IPS DF 19.7 (cell line): ENCODE measurements around the gene SLC16A10.
"Not testable (repeated sequence)": the region's sequence is repeated elsewhere in the genome, so short reads cannot be mapped to it uniquely, and the experiment has no call there.

Source experiments
- DNase-seq: peaks from one replicate; pipeline ENCODE4 v3.0.0-alpha.2; 2013; ENCODE audit warnings: low read depth, low spot score

SLC16A10 gene

DNA sequence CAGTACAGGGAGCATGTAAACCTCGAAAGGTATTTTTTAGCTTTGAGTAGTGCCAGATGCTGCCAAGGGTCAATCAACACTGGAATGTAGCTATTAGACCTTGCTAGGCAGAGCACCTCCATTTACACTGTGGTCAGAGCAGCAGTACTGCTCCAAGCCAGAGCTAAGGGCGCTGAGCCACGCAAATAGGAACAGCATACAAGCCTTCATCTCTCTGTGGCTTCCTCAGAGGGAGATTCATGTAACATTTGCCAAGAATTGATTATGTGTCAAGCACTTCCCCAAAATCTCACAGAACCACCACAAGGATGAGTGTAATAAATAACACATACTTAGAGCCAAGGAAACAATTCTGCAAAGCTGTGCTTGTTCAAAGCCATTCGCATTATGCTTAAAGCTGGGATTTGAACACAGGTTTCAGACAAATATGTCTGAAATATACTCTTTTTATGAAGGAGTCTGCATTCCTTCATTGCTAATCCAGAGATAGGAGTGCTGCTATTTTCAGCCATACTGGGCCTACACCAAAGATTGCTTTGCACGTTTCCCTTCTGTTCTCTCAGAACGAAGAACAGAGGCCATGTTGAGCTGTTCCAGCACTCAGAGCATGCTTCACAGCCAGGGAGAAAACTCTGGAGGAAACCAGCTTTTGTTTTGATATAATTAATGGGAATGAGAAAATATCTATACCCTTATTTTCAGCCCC, 97.7 kb downstream of the SLC16A10 start:
- DNase-seq = no peak

DNA sequence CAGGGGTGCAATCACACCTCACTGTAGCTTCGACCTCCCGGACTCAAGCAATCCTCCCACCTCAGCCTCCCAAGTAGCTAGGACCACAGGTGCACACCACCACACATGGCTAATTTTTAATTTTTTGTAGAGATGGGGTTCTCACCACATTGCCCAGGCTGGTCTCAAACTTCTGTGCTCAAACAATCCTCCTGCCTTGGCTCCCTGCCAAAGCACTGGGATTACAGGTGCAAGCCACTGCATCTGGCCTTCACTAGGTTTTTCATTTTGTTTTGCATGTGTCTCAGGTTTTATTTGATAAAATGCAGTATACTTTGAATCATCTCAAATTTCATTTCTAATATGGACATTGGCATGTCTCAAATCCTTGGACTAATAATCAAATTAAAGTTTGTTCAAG, 98.7 kb downstream of the SLC16A10 start:
- DNase-seq = no peak

DNA sequence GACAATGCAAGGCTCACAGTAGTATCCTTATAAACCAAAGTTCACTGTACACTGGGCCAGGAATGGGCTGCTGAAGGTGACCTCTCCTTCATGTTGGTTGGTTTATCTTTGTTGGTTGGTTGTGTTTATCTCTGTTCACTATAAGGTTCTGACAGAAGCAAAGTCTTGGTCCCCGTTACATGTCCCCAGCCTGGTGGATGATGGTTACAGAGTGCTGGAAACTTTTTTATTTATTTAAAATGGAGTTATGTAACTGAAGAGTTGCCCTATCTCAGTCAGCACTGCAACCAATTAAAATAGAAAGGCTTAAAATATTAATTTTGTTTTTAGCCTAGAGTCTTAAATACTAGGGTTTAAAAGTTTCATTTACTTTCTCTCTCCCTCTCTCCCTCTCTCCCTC, 100.6 kb downstream of the SLC16A10 start:
- DNase-seq = no peak

DNA sequence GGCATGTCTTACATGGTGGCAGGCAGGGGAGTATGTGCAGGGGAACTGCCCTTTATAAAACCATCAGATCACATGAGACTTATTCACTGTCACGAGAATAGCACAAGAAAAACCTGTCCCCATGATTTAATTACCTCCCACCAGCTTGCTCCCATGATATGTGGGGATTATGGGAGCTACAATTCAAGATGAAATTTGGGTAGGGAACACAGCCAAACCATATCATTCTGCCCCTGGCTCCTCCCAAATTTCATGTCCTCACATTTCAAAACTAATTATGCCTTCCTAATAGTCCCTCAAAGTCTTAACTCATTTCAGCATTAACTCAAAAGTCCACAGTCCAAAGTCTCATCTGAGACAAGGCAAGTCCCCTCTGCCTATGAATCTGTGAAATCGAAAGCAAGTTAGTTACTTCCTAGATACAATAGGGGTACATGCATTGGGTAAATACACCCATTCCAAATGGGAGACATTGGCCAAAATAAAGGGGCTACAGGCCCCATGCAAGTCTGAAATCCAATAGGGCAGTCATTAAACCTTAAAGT, 102.4 kb downstream of the SLC16A10 start:
- not testable (repeated sequence) for DNase-seq

DNA sequence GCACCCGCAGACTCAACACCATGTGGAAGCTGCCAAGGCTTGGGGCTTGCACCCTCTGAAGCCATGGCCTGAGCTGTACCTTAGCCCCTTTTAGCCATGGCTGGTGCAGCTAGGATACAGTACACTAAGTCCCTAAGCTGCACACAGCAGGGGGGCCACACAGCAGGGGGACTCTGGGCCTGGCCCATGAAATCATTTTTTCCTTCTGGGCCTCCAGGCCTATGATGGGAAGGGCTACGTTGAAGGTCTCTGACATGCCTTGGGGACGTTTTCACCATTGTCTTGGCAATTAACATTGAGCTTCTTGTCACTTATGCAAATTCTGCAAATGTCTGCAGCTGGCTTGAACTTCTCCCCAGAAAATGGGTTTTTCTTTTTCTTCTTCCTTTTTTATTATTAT, 103.3 kb downstream of the SLC16A10 start:
- no peak for DNase-seq

DNA sequence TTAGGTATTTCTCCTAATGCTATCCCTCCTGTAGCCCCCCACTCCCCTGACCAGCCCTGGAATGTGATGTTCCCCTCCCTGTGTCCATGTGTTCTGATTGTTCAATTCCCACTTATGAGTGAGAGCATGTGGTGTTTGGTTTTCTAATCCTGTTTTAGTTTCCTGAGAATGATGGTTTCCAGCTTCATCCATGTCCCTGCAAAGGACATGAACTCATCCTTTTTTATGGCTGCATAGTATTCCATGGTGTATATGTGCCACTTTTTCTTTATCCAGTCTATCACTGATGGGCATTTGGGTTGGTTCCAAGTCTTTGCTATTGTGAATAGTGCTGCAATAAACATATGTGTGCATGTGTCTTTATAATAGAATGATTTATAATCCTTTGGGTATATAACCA, 103.8 kb downstream of the SLC16A10 start:
- DNase-seq = not testable (repeated sequence)

DNA sequence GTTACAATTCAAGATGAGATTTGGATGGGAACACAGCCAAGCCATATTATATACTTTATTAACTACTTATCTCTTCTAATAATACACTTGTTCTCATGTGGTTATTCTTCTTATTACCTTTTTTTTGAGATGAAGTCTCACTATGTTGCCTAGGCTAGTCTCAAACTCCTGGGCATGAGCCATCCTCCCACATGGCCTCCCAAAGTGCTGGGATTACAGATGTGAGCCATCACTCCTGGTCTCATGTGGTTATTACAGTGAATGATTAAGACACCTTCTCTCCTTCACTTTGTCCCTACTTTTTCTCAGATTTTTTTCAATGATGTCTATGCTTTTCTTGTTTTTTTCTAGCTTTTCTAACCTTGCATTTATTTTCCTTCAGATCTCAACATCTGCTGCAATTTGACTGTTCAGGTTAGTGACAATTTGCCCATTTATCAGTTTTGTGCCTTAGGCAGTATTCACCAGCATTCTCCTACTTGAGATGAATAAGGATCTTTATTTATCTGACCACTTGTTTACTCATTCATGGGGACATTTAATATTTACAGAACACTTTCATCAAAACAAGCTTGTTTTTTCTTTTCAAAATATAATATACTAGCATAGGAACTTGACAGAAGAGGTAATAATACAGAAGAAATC, 105.7 kb downstream of the SLC16A10 start:
- no peak for DNase-seq

DNA sequence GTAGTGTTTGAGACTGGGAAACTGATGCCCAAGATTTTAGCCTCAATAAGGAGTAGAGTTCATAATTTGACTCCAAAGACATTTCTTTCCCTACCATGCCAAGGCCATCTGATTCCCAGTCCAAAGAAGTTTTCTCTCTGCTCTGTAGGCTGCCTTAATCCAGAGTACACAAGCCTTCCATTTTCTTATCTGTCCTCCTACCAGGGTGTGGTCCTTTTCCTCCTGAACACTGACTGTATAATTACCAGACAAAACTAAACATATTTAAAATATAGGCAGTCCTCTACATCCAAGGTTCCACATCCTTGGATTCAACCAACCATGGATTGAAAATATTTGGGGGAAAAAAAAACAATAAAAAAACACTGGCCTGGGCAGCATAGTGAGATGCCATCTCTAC, 108.4 kb downstream of the SLC16A10 start:
- no peak for DNase-seq

DNA sequence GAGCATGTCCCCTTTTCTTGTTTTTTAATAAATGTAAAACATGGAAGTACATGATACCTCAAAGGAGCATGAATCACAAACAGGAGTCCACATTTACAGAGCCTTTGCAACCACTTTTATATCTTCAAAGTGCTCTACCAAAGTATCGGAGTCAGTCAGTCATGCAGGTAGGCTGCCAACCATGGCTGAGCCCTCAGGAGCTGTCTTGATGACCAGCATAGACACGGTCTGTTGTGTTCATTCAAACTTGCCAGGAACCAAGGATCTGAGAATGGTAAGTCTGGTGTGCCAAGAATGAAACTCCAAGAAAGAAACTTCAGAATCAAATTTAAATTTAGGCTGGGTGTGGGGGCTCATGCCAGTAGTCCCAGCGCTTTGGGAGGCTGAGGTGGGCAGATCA, 111.5 kb downstream of the SLC16A10 start:
- DNase-seq = no peak

DNA sequence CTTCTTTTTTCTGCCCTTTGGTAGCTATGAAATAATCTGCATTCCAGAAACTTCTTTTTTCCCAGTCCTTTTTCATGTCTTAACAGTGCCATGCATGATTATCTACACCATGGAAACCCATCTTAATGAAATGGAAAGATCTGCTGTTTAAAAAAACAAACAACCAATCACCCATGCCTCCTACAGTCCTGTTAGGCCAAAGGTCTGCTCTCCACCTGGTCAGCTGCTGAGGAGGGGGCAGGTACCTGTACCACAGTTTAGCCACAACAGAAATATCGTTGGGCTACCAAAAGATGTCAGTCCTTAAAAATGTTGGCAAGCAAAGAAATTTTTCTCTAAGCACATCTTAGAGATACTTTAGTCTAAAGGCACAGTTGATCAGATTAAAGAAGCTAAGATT, 112.6 kb downstream of the SLC16A10 start:
- no peak for DNase-seq

DNA sequence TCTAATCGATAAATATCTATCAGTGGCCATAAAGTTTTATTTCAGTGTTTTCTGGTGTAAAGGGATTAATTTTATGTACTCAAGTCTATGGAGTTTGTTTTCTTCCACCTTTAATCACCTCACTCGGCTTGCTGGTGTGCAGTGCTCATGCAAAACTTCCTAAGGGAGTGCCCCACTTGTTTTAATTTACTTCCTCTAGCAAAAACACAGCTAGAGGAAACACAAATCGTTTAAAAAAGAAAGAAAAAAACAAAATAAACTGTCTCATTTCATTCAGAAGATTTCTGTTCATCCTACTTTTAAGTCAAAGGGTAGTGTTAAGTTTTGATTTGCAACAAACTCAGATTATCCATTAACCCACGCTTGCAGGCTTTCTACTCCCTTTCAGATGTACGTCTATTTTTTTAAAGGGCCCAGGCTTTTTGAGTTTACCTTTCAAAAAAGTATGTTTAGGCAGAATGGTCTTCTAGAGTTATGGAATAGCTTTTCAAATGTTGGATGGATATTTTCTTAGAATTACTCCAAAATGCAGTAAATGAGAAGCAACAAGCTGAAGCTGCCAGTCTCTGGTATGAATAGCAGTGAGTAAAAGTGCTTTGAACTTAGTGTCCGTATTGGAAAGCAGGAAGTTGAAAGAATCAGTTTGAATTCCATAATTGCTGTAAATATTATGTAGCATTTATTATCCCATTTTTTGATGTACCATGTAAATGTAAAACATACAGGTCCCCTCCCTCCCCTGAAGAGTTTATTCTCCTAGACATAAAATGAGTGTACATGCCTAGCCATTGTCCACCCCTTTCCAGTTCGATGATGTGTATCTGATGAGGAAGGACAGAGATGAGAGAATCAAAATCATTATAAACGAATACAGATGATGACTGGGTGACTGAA, 113.3 kb downstream of the SLC16A10 start:
- DNase-seq = no peak

DNA sequence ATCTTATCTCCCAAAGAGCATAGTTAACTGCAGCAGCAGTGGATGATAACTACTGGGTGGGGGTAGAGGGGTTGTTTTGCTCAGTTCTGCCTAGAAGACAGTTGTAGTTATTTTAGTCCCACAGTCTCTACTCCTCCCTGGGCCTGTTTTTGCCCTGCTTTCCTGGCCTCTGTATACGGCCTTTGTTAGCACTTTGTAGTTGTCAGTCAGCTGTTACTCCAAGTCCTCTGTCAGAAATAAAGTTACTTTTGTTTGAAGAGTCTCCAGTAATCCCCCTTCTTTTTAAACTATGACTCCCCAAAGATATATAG, 113.9 kb downstream of the SLC16A10 start:
- DNase-seq = no peak

DNA sequence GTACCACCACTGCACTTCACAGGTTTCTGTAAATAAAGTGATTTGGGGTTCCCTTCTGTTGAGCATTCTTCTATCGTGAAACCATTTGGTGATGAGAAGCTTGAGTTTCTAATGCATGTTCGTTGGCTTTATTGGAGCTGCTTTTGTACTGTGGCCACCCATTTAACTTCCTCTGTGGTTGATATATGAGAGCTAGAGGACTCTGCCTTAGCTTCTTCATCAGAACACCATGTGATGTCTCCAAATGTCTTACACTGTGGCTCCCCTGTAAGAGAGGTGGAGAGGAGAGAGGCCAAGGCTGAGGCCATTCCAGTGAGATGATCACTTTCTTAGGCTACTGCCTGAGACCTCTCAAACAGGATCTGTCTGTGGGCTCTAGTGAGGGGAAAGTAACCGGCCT, 114.5 kb downstream of the SLC16A10 start:
- DNase-seq = no peak

DNA sequence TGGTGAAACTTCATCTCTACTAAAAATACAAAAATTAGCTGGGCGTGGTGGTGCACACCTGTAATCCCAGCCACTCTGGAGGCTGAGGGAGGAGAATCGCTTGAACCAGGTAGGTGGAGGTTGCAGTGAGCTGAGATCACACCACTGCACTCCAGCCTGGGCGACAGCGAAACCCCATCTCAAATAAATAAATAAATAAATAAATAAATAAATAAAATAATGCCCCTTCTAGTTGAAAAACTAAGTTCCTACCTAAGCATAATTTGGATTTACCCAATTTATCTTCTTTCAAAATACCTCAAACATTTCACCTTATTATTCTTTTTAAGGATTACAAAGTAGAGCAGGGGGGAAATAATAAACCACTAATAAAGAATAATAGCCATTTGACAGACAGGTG, 116.2 kb downstream of the SLC16A10 start:
- DNase-seq = not testable (repeated sequence)

DNA sequence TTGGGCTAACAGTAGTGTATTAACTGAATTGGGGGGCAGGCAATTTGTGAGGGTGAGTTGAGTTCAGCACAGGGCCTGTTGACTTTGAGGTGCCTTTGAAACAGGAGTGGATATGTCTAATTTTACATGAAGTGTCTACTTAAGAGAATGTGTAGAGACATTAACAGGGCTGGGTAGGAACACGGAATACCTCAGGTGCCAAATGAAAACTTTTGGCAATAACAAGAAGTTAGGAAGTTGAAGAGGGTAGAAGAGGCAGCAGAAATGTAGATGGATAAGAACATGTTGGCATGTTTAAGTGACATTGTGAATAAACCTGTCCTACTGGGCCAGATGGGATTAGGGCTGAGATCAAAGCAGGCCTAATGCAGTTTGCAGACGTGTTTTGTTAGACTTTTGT, 117.0 kb downstream of the SLC16A10 start:
- no peak for DNase-seq

DNA sequence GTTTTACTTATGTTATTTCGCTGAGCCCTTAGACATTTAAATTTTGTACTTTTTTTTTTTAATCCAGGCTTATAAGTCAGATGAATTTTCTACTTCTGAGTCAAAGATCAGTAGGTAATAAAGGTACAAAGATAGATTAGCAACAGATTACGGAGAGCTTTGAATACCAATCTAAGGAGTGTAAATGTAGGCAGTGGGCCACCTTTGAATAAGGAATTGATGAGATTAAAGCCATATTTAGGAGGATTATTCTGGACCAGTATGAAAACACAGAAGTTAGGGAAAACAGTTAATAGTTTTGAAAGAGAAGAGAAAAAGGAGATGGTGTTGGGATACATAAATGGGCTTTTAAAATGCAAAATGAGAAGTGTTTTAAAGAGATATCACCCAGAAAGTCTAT, 117.6 kb downstream of the SLC16A10 start:
- DNase-seq = no peak

DNA sequence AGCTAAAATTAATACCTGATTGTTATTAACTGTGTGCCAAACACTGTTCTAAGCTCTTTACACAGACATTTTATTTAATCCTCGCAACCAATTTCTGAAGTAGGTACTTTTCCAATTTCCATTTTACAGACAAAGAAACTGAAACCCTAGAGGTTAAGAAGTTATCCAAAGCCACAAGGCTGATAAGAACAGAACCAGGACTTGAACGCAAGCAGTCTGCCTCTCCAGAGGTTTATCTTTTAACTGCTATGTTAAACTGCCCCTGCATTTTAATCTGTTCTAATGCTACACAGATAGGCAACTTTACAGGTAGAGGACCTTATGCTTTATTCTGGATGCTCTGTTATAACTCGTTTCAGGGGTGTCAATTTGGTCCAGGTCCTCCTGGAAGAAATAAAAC, 118.2 kb downstream of the SLC16A10 start:
- no peak for DNase-seq

DNA sequence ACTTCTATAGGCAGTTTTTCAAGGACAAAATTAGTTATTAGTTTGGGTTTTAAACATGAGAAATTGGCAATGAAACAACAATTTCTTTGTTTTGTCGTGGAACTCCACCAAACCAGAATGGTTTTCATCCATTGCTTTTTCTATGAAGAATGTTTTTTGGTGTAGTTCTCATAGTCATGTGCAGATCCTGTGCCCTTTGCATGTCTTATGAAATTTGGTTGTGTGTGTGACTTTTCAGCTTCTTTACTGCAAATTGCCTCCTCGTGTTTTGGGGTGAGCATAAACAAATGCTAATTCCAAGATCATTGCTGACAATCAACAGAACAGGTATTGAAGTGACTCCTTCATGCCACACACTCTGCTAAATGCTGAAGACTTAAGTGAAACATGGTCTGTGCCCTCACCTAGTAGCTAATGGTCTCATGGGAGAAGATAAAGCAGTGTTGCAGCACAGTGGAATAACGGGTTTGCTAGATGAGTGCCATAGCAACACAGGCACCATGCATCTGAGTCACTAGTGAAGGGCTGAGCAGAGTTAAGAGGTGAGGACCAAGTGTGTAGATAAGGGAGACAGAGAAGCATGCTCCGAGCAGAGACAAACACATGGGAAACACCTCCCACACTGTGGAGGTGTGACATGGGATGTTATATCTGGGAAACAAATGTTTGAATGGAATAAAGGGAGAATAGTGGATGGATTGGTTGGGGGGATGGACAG, 120.0 kb downstream of the SLC16A10 start:
- no peak for DNase-seq

DNA sequence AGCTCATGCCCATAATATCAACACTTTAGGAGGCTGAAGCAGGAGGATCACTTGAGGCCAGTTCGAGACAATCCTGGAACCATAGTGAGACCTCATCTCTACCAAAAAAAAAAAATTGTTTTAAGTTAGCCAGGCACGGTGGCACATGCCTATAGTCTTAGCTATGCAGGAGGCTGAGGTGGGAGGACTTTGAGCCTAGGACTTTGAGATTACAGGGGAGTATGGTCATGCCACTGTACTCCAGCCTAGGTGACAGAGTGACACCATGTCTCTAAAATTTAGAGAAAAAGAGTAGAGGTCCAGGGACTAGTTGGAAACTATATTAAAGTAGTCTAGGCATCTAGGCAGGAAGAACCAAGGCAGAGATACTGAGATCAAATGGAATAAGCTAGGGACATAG, 121.6 kb downstream of the SLC16A10 start:
- DNase-seq = no peak

DNA sequence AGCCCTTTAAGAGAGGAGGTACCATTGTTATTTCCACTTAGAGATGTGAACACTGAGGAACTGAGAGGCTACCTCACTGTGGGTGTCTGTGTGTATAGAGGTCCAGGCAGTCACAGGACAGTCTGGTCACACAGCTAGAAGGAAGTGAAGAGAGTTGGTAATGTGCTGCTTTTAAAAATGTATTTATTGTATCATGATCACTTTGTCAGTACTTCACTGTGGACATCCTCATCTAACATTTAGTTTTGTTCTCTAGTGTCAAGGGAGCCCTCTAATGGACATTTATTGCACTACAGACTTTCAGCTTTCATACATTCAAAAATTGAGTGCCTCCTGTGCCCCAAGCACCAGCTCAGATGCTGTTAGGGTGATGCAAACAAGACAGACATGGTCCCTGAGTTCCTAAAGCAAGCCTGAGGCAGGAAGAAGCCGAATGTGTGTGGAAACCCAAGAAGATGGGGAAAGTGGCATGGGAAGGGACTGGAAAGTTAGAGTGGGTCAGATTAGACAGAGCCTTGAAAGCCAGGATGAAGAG, 123.0 kb downstream of the SLC16A10 start:
- peak; percentile 25 for DNase-seq

DNA sequence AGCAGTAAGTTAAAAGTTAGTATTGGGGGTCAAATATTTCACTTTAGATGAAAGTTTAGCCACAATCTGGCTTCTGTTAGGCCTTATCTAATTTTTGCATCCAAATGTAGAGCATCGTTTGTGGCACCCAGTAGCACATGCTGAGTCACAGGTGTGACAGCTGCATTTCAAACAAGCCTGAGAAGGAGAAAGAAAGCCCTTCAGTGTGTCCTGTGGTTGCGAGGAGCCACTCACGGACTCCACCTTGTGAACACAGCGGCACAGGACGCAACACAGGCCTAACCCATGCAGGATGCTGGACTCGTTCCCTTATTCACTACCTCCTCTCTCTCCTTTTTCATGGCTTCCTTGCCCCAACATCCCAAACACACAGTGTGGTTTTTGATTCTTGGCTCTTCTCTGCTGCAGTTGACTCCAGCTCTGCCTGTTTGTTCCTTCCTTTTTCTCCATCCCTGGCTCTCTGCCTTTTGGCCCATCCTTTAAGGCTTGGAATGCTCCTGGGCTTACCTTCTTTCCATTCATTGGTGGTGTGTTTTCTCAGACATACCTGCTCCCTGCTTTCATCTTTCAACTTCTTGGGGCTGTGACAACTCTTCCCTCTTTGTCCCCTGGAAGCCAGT, 124.2 kb downstream of the SLC16A10 start:
- no peak for DNase-seq
